VCaP (cell line): Measurements from ENCODE around the gene PARD6G.

Experiments
- H3K27ac ChIP-seq: fragments of 450-650 bp; 2 replicates; pipeline ENCODE4 v1.5.1; 2017
- TF ChIP-seq, protein P1 (sequence below): fragments of 450-650 bp; conservative IDR thresholded peaks from 2 replicates; pipeline ENCODE4 v1.5.1; 2017; ENCODE audit warnings: mild to moderate bottlenecking, moderate library complexity

PARD6G gene

DNA sequence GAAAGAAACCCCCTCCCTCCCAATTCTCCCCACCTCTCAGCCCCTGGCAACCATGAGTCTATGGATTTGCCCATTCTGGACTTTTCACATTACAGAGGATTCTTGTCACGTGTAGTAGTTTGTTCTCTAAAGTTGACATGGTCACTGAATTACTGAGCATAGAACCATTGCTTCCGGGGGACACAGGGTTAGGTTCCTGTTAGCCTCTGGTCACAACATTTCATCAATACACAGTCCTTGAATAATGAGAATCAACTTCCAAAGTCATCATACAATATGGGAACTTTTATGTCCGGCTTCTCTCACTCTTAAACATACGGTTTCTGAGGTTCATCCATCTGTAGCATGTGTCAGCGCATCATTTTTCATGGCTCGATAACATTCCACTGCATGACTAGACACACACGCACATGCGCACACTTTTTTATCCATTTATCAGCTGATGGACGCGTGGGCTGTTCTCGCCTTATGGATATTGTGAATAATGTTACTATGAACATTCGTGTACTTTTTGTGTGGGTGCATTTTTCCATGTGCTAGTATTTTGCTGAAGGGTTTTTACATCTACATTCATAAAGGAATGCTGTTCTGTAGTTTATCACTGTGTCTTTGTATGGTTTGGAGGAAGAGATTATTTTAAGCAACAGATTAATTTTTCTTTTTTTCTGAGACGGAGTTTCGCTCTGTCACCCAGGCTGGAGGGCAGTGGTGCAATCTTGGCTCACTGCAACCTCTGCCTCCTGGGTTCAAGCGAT, 48.1 kb downstream of the PARD6G start:
- H3K27ac ChIP-seq, result no peak overlapping the region
- TF ChIP-seq, protein P1, sequence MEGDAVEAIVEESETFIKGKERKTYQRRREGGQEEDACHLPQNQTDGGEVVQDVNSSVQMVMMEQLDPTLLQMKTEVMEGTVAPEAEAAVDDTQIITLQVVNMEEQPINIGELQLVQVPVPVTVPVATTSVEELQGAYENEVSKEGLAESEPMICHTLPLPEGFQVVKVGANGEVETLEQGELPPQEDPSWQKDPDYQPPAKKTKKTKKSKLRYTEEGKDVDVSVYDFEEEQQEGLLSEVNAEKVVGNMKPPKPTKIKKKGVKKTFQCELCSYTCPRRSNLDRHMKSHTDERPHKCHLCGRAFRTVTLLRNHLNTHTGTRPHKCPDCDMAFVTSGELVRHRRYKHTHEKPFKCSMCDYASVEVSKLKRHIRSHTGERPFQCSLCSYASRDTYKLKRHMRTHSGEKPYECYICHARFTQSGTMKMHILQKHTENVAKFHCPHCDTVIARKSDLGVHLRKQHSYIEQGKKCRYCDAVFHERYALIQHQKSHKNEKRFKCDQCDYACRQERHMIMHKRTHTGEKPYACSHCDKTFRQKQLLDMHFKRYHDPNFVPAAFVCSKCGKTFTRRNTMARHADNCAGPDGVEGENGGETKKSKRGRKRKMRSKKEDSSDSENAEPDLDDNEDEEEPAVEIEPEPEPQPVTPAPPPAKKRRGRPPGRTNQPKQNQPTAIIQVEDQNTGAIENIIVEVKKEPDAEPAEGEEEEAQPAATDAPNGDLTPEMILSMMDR, result no peak

DNA sequence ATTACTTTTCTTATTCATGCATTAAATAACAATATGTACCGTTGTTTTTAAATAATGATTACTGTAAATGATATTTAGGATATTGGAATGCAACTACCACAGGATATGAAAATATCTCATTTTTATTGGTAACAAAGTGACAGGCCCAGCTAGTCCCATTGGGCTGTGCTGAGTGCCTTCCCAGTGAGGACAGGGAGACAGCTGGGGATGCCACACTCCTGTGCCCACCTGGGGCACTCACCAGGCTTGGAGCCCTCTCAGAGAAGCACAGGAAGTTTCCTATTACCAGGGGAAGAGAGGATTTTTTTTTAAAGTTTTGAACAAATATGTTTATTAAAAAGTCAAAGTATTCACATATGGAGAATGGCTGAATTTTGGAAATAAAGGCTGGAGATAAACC, 48.9 kb downstream of the PARD6G start:
- H3K27ac ChIP-seq, result no peak overlapping the region
- TF ChIP-seq, protein P1, result no peak

DNA sequence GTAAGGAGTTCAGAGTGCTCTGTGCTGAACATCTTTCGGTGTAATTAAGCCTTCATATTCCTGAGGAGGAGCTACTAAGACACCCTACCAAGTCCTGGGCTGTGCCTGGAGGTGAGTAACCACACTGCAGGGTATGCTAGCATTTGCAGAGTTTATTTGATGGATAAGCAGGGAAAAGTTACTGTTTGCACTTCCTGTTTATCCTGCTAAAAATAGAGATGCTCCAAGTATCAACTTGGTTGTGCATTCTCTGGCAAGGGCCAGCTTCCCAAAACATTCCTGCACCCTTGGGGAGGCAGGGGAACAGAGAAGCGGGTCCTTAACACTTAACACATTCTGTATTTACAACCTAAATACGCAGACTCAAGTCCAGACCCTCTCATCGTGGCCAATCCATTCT, 49.8 kb downstream of the PARD6G start:
- TF ChIP-seq, protein P1, result no peak
- H3K27ac ChIP-seq, result no peak overlapping the region; the same call in 1 of the 2 replicates

DNA sequence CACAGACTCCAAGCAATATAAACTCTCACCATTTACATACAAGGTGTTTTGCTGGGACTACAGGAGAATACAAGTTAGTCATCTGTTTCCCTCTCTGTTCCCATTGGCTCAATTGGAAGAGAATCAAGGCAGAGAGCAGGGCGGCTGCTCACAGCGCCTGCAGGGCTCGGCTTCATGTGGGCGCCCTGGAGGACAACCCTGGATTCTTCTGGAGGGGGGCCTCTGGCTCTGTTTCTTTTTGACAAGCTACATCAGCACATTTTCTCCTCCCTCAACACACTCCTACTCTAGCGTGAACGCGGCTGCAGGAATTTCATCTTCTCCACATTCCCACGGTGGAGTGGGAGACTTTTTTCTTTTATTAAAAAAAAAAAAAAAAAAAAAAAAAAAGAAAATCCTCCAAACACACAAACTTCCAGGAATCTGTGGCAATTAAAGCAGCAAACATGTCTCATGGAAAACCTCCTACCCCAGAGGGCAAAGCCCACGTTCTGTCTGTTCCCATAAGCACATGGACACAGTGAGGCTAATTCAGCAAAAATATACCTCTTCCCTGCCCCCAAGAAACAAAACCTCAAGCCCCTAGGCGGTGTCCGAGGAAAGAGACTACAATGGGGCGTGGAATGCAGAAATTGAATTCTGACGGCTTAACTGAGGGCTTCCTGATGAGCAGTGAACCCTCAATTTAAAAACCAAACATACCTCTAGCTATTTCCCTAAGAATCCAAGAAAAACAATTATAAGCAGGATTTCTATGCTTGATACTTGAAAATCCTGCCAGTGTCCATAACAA, 50.6 kb downstream of the PARD6G start:
- no peak overlapping the region; the same call in 1 of the 2 replicates for H3K27ac ChIP-seq
- TF ChIP-seq, protein P1, result no peak

DNA sequence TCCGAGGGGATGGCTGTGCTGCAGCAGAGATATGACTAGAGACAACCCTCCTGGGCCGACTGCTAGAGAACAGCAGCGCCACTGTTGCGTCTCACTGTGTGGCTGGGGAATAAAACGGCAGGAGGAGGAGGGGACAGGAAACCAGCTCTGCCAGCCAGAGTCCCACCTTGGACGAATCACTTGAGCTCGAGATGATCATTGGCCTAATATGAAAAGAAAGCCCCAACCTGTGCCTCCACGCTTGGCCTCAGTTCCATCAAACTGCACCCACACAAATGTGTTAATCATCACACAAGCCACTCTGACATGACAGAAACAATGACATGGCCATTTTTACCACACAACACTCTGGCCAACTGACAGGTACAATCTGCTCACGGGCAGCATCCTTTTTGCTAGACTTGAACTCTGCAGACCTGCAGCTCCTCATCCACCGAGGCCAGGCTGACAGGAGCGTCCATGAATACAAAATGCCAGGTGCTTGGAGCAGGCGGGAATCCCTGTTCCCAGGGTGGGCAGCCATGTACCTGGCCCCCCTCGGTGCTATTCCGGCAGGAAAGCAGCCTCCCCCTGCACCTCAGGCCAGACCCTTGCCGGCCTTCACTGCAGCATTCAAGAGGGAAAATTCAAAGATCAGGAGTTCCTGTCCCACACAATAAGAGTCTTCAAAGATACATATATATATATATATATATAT, 52.3 kb downstream of the PARD6G start:
- TF ChIP-seq, protein P1, result no peak
- H3K27ac ChIP-seq, result no peak overlapping the region

DNA sequence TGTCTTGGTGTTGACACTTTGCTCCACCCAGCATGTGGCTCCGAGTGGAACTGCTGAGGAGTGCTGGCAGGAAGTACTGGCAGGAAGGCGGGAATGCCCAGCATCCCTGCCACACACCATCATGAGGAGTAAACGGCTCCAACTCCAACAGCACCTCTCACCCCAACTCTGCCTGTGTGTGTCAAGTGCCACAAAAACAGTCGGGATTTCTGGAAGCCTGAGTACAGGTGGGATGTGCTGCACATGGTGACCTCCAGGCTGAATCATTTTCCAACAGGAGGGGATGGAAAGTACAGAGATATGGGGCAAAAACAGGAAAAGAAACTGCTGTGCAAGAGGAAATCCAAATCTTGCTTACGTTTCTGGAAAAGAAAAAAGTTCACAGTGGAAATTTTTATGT, 53.6 kb downstream of the PARD6G start:
- H3K27ac ChIP-seq, result no peak overlapping the region
- TF ChIP-seq, protein P1, result no peak

DNA sequence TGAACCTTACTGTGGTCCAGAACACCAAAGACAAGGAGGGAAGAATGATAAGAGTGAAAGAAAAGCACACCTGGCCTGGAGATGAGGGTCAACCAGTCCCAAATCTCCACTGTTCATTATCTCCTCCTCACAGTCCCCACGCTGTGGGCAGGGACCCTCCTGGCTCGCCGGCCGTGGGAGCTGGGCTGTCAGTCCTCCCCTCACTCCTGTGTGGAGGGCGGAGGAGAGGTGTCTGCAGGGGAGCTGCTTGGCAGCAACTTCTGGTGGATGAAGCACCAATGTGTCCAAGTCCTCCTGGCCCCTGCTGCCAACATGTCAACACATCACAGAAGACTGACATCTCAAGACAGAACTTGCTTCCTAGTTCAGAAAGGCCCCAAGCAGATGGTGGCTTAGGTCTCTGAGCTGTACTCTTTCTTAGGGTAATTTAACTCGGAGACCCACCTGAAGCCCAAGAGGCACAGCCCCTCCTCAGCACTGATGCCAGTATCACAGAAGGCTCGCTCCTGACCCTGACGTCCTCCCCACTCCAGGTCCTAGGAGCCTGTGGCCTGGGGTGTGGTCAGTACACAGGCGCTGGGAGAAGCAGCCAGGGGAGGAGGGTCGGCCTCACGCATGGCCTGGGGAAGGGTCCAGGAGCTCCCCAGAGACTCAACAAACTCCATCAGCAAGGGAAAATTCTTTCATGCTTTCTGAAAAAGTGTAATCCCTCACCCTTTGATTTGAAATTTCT, 54.5 kb downstream of the PARD6G start:
- no peak overlapping the region for H3K27ac ChIP-seq
- TF ChIP-seq, protein P1, result no peak
